ENCODE data around the gene KANSL1. TPM values are rescaled to one million over a fixed set of nuclear protein-coding genes. Genes with fewer than 3 reads are reported as not detected.

The KANSL1 gene
- total and polyA plus RNA-seq, 7 donors = 9.7 to 130 (median 70.7) TPM

GRCh38 chr17:46201491-46201890, 8.3 kb upstream of the KANSL1 start:
- Histone ChIP-seq H3K36me3 (peaks cover 0 to 4% (median 0%) of the 10 kb centered on the region in 4 donors), H3K27ac (no peak overlapping the region), H3K9me3 (no peaks in the 10 kb centered on the region), H3K4me1 (peaks cover 0 to 40% (median 22%) of the 10 kb centered on the region in 4 donors), H3K4me3 (no peak overlapping the region), H3K27me3 (no peaks in the 10 kb centered on the region)
- no peak for TF ChIP-seq CTCF (IDR thresholded peaks at IDR 0.05)
- TF ChIP-seq POLR2A (IDR thresholded peaks at IDR 0.05) = no peak
- no peak for TF ChIP-seq POLR2AphosphoS5 (IDR thresholded peaks at IDR 0.05)
- no peak for TF ChIP-seq EP300 (IDR thresholded peaks at IDR 0.05)
- WGBS, 2 donors = 92 to 96% methylated on average over 3 of the region's 3 CpGs
- intact Hi-C loops (cut with DNase I) = no loop called here
- no peak for DNase-seq

- Histone ChIP-seq H3K9me3 (no peaks in the 10 kb centered on the region), H3K36me3 (peaks cover 0 to 4% (median 0%) of the 10 kb centered on the region in 4 donors), H3K4me1 (peaks cover 0 to 45% (median 22%) of the 10 kb centered on the region in 4 donors), H3K27ac (no peak overlapping the region), H3K27me3 (no peaks in the 10 kb centered on the region), H3K4me3 (no peak overlapping the region)
- TF ChIP-seq CTCF (IDR thresholded peaks at IDR 0.05) (no peak), EP300 (IDR thresholded peaks at IDR 0.05) (no peak), POLR2AphosphoS5 (IDR thresholded peaks at IDR 0.05) (no peak), POLR2A (IDR thresholded peaks at IDR 0.05) (no peak)
- no peak for DNase-seq
- intact Hi-C loops (cut with DNase I) = no loop called here
- 23 to 84% methylated on average over 7 of the region's 7 CpGs for WGBS, 2 donors
These were observed 7.0 kb upstream of the KANSL1 start for GRCh38 chr17:46200197-46200596.

- no peaks in the 10 kb centered on the region for H3K9me3 ChIP-seq
- TF ChIP-seq POLR2A (IDR thresholded peaks at IDR 0.05) (no peak), POLR2AphosphoS5 (IDR thresholded peaks at IDR 0.05) (no peak), EP300 (IDR thresholded peaks at IDR 0.05) (no peak), CTCF (IDR thresholded peaks at IDR 0.05) (no peak)
- H3K36me3 ChIP-seq = peaks cover 0 to 4% (median 0%) of the 10 kb centered on the region in 4 donors
- no peak overlapping the region for H3K27ac ChIP-seq
- intact Hi-C loops (cut with DNase I) = loop anchor here (10.0 kb wide), 1 partner anchor 65 kb away; no protein-coding TSS in a partner anchor
- H3K4me1 ChIP-seq = peaks cover 0 to 53% (median 29%) of the 10 kb centered on the region in 4 donors
- no peak overlapping the region for H3K4me3 ChIP-seq
- H3K27me3 ChIP-seq = no peaks in the 10 kb centered on the region
- no peak for DNase-seq
These were observed 6.2 kb upstream of the KANSL1 start for GRCh38 chr17:46199379-46199778.

GRCh38 chr17:46198233-46198632, 5.0 kb upstream of the KANSL1 start:
- no peak for TF ChIP-seq POLR2A (IDR thresholded peaks at IDR 0.05)
- no peak for TF ChIP-seq EP300 (IDR thresholded peaks at IDR 0.05)
- no peak for TF ChIP-seq POLR2AphosphoS5 (IDR thresholded peaks at IDR 0.05)
- TF ChIP-seq CTCF (IDR thresholded peaks at IDR 0.05) = no peak
- Histone ChIP-seq H3K4me1 (peaks cover 0 to 56% (median 32%) of the 10 kb centered on the region in 4 donors), H3K9me3 (no peaks in the 10 kb centered on the region), H3K36me3 (peaks cover 0 to 4% (median 0%) of the 10 kb centered on the region in 4 donors), H3K4me3 (no peak overlapping the region), H3K27me3 (no peaks in the 10 kb centered on the region), H3K27ac (no peak overlapping the region)
- intact Hi-C loops (cut with DNase I) = loop anchor here (10.0 kb wide), 1 partner anchor 67 kb away; no protein-coding TSS in a partner anchor
- WGBS, 2 donors = 74 to 85% methylated on average over 1 of the region's 1 CpG
- DNase-seq = no peak

GRCh38 chr17:46197530-46197929, 4.3 kb upstream of the KANSL1 start:
- Histone ChIP-seq H3K36me3 (peaks cover 0 to 4% (median 0%) of the 10 kb centered on the region in 4 donors), H3K4me3 (no peak overlapping the region), H3K9me3 (no peaks in the 10 kb centered on the region), H3K4me1 (peaks cover 0 to 50% (median 32%) of the 10 kb centered on the region in 4 donors), H3K27ac (no peak overlapping the region), H3K27me3 (no peaks in the 10 kb centered on the region)
- TF ChIP-seq POLR2A (IDR thresholded peaks at IDR 0.05) (no peak), POLR2AphosphoS5 (IDR thresholded peaks at IDR 0.05) (no peak), EP300 (IDR thresholded peaks at IDR 0.05) (no peak), CTCF (IDR thresholded peaks at IDR 0.05) (no peak)
- intact Hi-C loops (cut with DNase I) = loop anchor here (10.0 kb wide), 1 partner anchor 67 kb away; no protein-coding TSS in a partner anchor
- no peak for DNase-seq
- 84 to 92% methylated on average over 6 of the region's 6 CpGs for WGBS, 2 donors
